Measurements from ENCODE around the gene TSPAN2.

- no peak for TF ChIP-seq CTCF (IDR thresholded peaks at IDR 0.05)
- TF ChIP-seq EP300 (IDR thresholded peaks at IDR 0.05) = no peak
Measured at GRCh38 chr1:115084902-115085511, 4.3 kb downstream of the TSPAN2 start.
